GM12874 (cell line): ENCODE data around the gene STK31.

Experiments
- CTCF ChIP-seq: IDR thresholded peaks from 2 replicates; pipeline ENCODE4 v1.5.1; 2011; ENCODE audit warnings: low read depth, mild to moderate bottlenecking, control low read depth, low read length, moderate library complexity; ENCODE audit not compliant: insufficient read depth

Gene STK31

GRCh38 chr7:23714579-23714978 is 4.6 kb downstream of the STK31 start:
- no peak for TF ChIP-seq CTCF

DNA sequence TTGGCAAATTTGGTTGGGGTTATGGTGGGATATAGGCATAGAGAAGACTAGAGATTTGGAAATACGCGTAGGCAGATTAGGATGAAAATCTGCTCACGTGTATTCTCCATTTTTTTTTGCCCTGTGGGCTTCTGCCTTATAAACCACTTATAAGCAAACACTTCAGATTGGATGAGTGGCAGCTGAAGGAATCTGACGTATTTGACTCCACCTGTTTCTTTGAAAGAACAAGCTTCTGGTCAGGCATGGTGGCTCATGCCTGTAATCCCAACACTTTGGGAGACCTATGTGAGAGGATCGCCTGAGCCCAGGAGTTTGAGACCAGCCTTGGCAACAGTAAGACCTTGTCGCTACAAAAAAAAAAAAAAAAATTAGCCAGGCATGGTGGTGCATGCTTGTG is 5.1 kb downstream of the STK31 start:
- TF ChIP-seq CTCF, result no peak

GRCh38 chr7:23717788-23718187 is 7.8 kb downstream of the STK31 start:
- TF ChIP-seq CTCF, result no peak

DNA sequence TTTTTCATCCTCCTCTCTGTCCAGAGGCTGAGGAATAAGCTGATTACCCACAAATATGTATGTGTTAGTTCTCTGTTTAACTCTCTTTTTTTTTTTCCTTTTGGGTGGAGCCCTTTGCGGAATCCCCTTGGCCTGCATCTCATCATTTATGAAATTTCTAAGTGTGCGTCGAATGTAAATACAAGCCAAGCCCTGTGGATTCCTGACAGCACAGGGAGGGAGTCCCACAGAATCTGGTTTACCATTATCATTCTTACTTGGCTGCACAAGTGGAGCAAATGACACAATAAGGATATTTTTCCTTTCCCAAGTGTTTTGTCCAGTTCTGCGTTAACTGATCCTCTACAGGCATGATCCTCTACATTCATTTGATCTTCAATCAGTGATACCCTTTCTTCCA is 11.4 kb downstream of the STK31 start:
- TF ChIP-seq CTCF, result no peak

GRCh38 chr7:23742051-23742450 is 32.0 kb downstream of the STK31 start:
- TF ChIP-seq CTCF, result no peak

- TF ChIP-seq CTCF, result no peak
Measured at GRCh38 chr7:23743226-23743625, 33.2 kb downstream of the STK31 start.

DNA sequence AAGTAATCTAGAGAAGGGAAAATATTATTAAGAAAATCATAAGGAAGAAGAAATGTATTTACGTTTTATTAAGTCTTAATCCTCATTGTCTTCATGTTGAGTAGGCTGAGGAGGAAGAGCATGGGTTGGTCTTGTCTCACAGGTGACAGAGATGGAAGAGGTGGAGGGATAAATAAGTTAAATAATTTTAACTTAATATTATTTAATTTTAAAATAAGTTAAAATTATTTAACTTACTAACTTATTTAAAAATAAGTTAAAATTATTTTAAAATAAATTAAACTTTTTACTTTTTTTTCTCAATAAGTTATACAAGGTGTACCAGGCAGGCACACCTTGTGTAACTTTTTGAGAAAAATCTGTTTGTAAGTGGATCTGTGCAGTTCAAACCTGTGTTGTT is 36.6 kb downstream of the STK31 start:
- TF ChIP-seq CTCF, result no peak

- no peak for TF ChIP-seq CTCF
Measured at GRCh38 chr7:23751852-23752251, 41.8 kb downstream of the STK31 start.
